Measurements from ENCODE around the gene SLC7A6.

Gene SLC7A6

DNA sequence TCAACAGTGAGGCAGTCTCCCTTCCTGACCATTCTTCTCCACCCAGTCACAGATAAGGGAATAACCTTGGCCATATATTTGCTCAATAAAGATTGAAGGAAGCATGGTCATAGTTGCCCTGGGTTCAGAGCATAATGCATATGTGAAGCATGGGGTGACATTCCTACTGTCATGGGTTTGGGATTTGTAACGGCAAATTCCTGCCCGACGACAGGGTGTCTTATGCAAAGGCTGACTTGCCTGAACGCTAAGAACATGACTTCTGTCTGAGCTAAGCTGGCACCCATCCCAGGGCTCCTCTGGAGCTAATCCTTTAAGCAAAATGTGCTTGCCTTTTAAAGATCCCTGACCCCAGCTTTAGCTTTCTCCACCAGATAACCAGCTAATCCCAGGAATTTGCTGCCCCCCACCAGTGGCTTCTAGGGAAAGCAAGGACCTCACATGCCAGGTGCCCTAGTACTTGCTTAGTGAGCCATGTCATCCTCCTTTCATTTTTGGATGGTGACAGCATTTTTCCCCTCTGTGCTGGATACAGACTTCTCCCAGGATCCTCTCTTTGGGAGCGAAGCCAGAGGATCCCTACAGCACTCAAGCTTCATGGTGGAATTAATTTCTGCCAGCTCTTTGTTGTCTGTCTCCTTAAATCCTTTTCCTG is 34.7 kb downstream of the SLC7A6 start:
- no peak for TF ChIP-seq Cebpa-rat (IDR thresholded peaks at IDR 0.05)
- Histone ChIP-seq H3K9me3 (replicated peaks in 1 of 11) (no peaks in the 10 kb centered on the region), H3K9ac (0 out of 22 replicates have a peak overlapping the region, but pooled peaks of 2 of the 11 experiments have one; percentile 5 to 15), H3K4me1 (peaks cover 0 to 10% (median 2%) of the 10 kb centered on the region in 10 experiments; a peak in 8 of 20 replicates), H3K36me3 (peaks cover 98 to 100% (median 99%) of the 10 kb centered on the region in 11 experiments), H4K20me1 (peaks cover 3 to 92% (median 76%) of the 10 kb centered on the region in 11 experiments; a peak in 21 of 22 replicates), H3K27ac (no peak overlapping the region), H3K4me2 (no peak overlapping the region), H3K4me3 (no peak overlapping the region), H3K27me3 (no peaks in the 10 kb centered on the region)

DNA sequence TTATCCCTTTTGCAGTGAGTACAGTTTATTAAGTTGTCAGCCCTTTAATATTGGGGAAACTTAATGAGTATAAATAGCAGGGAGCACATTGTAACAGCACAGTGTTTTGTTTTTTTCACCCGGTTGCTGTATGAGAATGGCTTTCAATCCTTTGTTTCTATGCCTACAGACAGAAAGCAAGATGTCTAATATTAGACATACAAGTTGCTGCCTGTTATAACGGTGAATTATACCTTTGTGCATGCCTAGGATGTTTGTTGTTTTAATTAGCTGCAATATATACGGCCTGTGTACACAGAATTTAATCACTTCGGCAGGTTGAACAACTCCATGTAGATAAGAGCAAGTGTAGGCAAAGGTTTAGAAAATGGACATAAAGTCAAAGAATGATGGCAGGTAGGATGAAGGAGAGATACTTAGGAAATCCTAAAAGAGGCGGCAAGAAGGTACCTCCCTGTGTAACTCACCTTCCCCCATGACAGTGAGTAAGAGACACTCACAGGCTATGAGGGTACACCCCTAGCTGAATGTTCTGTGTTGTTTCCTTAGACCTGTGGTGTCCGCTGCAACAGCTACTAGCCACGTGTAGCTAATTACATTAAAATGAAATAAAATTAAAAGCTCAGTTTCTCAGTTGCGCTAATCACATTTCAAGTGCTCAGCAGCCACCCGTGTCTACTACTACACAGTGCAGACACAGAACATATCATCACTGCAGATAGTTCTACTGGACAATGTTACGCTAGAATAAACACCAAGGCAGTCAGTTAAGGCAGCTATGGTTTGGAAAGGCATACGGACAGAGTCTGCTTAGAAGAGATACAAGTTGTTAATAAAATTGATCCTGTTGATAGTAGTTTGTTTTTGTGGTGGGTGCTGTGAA is 35.5 kb downstream of the SLC7A6 start:
- Histone ChIP-seq H3K4me1 (peaks cover 0 to 10% (median 2%) of the 10 kb centered on the region in 10 experiments; a peak in 8 of 20 replicates), H3K36me3 (peaks cover 98 to 100% (median 99%) of the 10 kb centered on the region in 11 experiments), H3K9ac (0 out of 22 replicates have a peak overlapping the region, but pooled peaks of 2 of the 11 experiments have one; percentile 5 to 15), H3K27ac (no peak overlapping the region), H3K27me3 (no peaks in the 10 kb centered on the region), H4K20me1 (peaks cover 8 to 92% (median 77%) of the 10 kb centered on the region in 11 experiments; a peak in 21 of 22 replicates), H3K4me3 (no peak overlapping the region), H3K4me2 (no peak overlapping the region), H3K9me3 (replicated peaks in 1 of 11) (no peaks in the 10 kb centered on the region)
- no peak for TF ChIP-seq Cebpa-rat (IDR thresholded peaks at IDR 0.05)

DNA sequence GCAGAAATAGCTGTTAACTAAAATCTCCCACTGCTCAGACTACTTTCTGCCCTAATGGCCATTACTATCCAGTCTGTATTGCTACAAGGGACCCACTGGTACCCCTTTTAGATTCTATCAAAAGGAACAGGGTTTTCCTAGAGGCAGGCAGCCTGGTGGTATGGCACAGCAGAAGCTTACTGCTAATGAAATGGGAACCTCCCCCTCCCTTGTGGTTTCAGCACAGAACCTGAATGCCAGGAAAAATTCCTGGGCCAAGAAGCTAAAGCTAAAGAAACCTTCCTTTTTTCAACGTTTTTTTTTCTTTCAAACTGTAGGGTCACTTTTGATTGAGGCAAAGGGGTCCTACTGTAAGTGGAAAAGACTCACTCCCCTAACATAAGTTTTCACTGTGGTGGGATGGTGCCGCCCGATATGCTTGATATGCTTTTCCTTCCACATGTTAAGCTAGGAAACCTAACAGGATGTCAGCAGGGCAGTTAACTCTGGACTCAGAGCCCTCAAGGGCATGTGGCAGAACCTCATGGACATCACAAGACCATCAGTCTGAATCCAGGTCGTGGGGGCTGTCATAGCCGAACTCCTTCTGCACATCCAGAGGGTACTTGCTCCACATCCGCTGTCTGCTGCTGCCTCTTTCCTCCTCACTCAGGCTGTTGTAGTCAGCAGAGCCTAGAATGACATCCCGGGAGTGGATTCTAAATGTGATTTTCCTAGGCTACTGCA is 36.6 kb downstream of the SLC7A6 start:
- Histone ChIP-seq H3K4me2 (no peak overlapping the region), H3K4me3 (no peak overlapping the region), H3K36me3 (peaks cover 98 to 100% (median 99%) of the 10 kb centered on the region in 11 experiments), H4K20me1 (peaks cover 18 to 92% (median 80%) of the 10 kb centered on the region in 11 experiments; a peak in 21 of 22 replicates), H3K9me3 (replicated peaks in 1 of 11) (no peaks in the 10 kb centered on the region), H3K9ac (peak overlapping the region in 3 of 11 experiments; percentile 5 to 35 (median 20); a peak in 1 of 22 replicates), H3K27ac (no peak overlapping the region), H3K4me1 (peaks cover 0 to 10% (median 2%) of the 10 kb centered on the region in 10 experiments; a peak in 8 of 20 replicates), H3K27me3 (no peaks in the 10 kb centered on the region)
- no peak for TF ChIP-seq Cebpa-rat (IDR thresholded peaks at IDR 0.05)

DNA sequence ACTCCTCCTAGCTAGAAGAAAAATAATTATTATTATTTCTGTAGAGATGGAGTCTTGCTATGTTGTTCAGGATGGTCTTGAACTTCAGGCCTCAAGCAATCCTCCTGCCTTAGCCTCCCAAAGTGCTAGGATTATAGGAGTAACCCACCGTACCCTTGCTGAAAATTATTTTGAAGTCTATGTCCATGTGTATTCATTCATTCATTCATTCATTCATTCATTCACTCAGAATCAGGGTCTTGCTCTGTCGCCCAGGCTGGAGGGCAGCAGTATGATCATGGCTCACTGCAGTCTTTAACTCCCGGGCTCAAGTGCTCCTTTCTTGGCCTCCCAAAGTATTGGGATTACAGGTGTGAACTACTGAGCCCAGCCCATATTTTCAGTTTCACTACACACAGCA is 42.3 kb downstream of the SLC7A6 start:
- no peak overlapping the region for H3K4me2 ChIP-seq

DNA sequence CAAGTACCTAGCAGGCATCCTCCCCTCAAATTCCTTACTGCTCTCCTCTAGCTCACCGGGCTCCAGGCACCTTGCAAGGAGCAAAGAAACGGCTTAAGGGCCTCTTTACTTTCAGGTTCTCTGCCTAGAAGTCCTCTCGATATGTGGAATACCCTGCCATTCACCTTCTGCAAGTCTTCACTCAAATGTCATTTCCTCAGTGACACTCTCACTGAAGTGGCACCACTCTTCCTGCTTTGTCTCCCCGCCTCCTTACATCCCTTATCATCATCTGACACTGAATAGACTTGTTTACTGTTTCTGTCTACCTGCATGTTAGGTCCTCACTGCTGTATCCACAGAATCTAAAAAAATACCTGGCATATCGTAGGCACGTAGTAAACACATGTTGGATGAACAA is 45.5 kb downstream of the SLC7A6 start:
- peaks cover 27 to 38% (median 31%) of the 10 kb centered on the region in 10 experiments for H3K4me1 ChIP-seq
- peaks cover 13 to 56% (median 37%) of the 10 kb centered on the region in 11 experiments; a peak in 21 of 22 replicates for H4K20me1 ChIP-seq
- peaks cover 55 to 72% (median 64%) of the 10 kb centered on the region in 11 experiments for H3K36me3 ChIP-seq
- H3K27ac ChIP-seq, result peak overlapping the region; percentile 56 to 91 (median 85)
- H3K4me3 ChIP-seq, result peak overlapping the region; percentile 84 to 98 (median 94)
- H3K9me3 ChIP-seq (replicated peaks in 1 of 11), result no peaks in the 10 kb centered on the region
- no peaks in the 10 kb centered on the region for H3K27me3 ChIP-seq
- H3K4me2 ChIP-seq, result peak overlapping the region; percentile 89 to 100 (median 94)
- H3K9ac ChIP-seq, result peak overlapping the region; percentile 89 to 97 (median 92)
- TF ChIP-seq Cebpa-rat (IDR thresholded peaks at IDR 0.05), result no peak

More for the DNA sequence above, 42.3 kb downstream of the SLC7A6 start:
- no peaks in the 10 kb centered on the region for H3K9me3 ChIP-seq (replicated peaks in 1 of 11)
- no peak overlapping the region for H3K4me3 ChIP-seq
- H4K20me1 ChIP-seq, result peaks cover 21 to 85% (median 66%) of the 10 kb centered on the region in 11 experiments; a peak in 21 of 22 replicates
- no peak overlapping the region for H3K27ac ChIP-seq
- H3K27me3 ChIP-seq, result no peaks in the 10 kb centered on the region
- peaks cover 17 to 20% (median 18%) of the 10 kb centered on the region in 10 experiments for H3K4me1 ChIP-seq
- no peak overlapping the region for H3K9ac ChIP-seq
- no peak for TF ChIP-seq Cebpa-rat (IDR thresholded peaks at IDR 0.05)
- peaks cover 76 to 81% (median 78%) of the 10 kb centered on the region in 11 experiments for H3K36me3 ChIP-seq

DNA sequence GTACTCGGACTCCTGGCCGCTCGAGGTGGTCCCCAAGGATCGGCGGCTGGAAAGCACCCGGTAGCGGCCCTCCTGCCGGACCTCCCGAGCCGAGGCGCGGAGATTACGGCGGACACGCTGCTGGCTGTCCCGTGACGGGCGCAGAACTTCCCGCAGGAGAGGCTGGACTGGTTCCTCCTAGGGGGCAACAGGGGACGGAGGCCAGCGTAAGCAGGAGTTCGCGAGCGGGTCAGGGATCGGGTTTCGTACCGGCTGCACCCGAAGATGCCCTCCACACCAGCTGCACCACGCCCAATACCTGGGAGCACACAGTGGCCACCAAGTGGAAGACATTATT is 46.1 kb downstream of the SLC7A6 start:
- H3K36me3 ChIP-seq, result peaks cover 54 to 72% (median 63%) of the 10 kb centered on the region in 11 experiments
- H3K4me2 ChIP-seq, result peak overlapping the region; percentile 89 to 100 (median 94)
- H3K4me1 ChIP-seq, result peaks cover 27 to 38% (median 31%) of the 10 kb centered on the region in 10 experiments
- H3K27ac ChIP-seq, result peak overlapping the region; percentile 56 to 91 (median 85)
- no peaks in the 10 kb centered on the region for H3K9me3 ChIP-seq (replicated peaks in 1 of 11)
- TF ChIP-seq Cebpa-rat (IDR thresholded peaks at IDR 0.05), result no peak
- H3K9ac ChIP-seq, result peak overlapping the region; percentile 89 to 97 (median 92)
- peak overlapping the region; percentile 84 to 98 (median 94) for H3K4me3 ChIP-seq
- H4K20me1 ChIP-seq, result peaks cover 9 to 50% (median 31%) of the 10 kb centered on the region in 11 experiments; a peak in 20 of 22 replicates
- H3K27me3 ChIP-seq, result no peaks in the 10 kb centered on the region

DNA sequence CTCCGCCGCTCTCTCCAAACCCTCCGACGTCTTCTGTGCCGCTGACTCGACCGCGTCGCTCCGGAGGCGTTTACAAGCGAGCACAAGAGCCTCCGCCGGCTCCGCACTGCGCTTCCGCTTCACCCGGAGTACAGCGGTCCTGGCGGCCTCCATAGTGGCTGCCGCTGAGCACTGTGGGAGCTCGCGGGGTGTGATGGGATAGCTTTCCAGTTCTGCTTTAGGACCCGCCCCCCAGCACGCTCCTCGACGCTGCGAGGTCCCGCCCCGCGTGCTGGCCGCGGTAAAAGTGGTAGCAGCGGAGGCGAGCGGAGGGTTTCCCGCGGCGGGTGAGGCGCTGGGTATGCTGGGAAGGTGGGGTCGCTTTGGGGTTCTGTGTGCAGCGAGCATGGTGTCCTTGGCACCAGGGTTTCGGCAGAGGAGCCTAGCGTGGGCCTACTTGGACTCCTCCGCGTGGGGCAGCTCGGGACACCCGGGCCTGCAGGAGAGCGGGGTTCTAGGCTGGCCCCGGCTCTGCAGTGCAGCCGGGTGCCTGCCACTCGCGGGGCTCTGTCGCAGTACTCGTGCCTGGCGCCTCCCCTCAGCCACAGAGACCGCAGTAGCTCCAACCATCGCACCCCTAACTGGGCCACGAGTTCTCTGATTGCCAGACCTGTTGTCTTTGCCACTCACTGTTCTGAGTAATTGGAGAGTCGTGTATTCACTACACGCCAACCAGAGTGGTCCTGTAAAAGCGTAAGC is 46.6 kb downstream of the SLC7A6 start, which contains the start of the genes PRMT7 and SLC7A6OS:
Gene PRMT7 (plus strand): TSS at position 246 of the 738 bp plus-strand sequence. CDS start 4,961 bp downstream, outside the sequence.
Gene SLC7A6OS (minus strand): TSS at position 173 of the 738 bp plus-strand sequence. CDS start 20 bp downstream, at position 153.
- Histone ChIP-seq H3K9ac (peak within 1 kb of the TSS; percentile 89 to 97 (median 92)), H3K4me1 (peaks cover 27 to 38% (median 31%) of the 10 kb centered on the region in 10 experiments), H3K4me3 (peak within 1 kb of the TSS; percentile 84 to 98 (median 94)), H3K27me3 (no peaks in the 10 kb centered on the region), H4K20me1 (peaks cover 4 to 44% (median 26%) of the 10 kb centered on the region in 11 experiments; a peak in 19 of 22 replicates), H3K27ac (peak within 1 kb of the TSS; percentile 56 to 91 (median 85)), H3K4me2 (peak within 1 kb of the TSS; percentile 91 to 100 (median 94)), H3K36me3 (peaks cover 54 to 72% (median 63%) of the 10 kb centered on the region in 11 experiments), H3K9me3 (replicated peaks in 1 of 11) (no peaks in the 10 kb centered on the region)
- TF ChIP-seq Cebpa-rat (IDR thresholded peaks at IDR 0.05), result no peak
